ENCODE data around the gene TRIM49D2. TPM values are rescaled to one million over a fixed set of nuclear protein-coding genes. Genes with fewer than 3 reads are reported as not detected.

The TRIM49D2 gene, protein sequence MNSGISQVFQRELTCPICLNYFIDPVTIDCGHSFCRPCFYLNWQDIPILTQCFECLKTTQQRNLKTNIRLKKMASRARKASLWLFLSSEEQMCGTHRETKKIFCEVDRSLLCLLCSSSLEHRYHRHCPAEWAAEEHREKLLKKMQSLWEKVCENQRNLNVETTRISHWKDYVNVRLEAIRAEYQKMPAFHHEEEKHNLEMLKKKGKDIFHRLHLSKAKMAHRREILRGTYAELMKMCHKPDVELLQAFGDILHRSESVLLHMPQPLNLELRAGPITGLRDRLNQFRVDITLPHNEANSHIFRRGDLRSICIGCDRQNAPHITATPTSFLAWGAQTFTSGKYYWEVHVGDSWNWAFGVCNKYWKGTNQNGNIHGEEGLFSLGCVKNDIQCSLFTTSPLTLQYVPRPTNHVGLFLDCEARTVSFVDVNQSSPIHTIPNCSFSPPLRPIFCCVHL
- total RNA-seq = 0.14 TPM in 1 of 2 replicates, not detected in the other

DNA sequence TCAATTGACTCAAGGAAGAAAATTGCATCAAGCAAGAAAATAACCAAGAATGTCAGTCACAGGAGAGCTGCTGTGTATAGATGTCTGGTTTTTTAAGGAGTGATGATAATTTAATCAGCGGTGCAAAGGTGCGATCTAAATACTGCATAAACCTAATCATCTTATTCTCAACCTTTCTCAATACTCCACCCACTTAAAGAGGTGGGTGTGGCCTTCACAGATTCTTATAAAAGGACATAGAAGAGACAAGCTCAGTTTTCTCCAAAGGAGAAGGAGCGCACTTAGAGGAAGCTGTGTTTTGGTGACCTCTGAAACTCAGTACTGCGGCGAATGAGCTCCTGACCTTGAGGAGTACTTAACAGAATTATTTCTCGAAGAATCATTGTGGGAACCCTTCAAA is at the start of gene TRIM49D2:
Gene TRIM49D2, plus strand, starts transcription at position 301 of the 400 bp plus-strand sequence. CDS start 2,698 bp downstream, outside the sequence.

DNA sequence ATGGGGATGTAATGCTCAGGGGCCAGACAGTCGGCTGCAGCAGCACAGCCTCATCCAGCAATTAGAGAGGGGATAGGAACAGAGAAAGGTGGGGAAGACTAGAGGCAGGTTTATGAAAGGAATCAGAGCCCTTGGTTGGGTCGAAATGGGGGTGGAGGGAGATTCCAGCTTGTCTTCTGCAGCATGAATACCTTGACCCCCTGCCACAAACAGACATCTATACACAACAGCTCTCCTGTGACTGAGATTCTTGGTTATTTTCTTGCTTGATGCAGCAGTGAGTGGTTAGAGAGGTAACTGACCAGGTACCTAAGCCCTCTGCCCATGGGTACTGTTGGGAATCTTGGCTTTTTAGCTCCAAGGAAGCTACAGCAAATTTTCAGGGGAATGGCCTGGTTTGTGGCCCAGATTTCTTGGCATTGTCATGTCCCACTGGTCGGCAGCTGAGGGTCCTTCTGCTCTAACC is 1.6 kb upstream of the TRIM49D2 start, which contains the start of gene TRIM49D1:
Gene TRIM49D1, minus strand, starts transcription at position 51 of the 466 bp plus-strand sequence. CDS start 4,535 bp downstream, outside the sequence.

DNA sequence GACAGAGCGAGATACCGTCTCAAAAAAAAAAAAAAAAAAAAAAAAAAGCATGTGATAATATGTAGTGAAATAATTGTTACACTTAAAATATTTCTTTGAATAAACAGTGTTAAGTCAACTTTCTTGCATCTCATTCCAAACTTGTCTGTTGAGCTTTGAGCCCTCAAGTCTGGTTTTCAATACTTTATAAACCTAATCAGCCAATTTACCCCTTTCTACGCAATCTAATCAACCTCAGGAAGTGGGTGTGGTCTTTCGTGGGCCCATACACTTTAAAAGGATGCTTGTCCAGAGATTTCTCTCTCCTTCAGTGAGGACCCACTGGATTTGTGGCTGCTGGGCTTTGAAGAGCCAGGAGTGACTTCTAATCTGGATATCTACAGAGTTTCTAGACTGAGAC is 41.9 kb downstream of the TRIM49D2 start, which contains the start of gene TRIM64:
Gene TRIM64, plus strand, starts transcription at position 301 of the 400 bp plus-strand sequence. CDS start 2,467 bp downstream, outside the sequence.

Small RNAs within 50 kb of the gene (small RNA-seq; reads per million reads assigned to genes)
- not detected for gene AP004607.1

Other genes starting within 250 kb of the TRIM49D2 start
- not detected in 2 replicates for gene TRIM77, start 213.8 kb upstream of the TRIM49D2 start, total RNA-seq
- not detected in 2 replicates for gene TRIM49, start 115.5 kb upstream of the TRIM49D2 start, total RNA-seq
- gene TRIM64B, start 45.6 kb upstream of the TRIM49D2 start, total RNA-seq = not detected in 2 replicates
- not detected in 2 replicates for gene TRIM49D1, start 1.8 kb upstream of the TRIM49D2 start, total RNA-seq
- gene TRIM64, start 42.0 kb downstream of the TRIM49D2 start, total RNA-seq = not detected in 2 replicates
- not detected in 2 replicates for gene TRIM49C, start 107.0 kb downstream of the TRIM49D2 start, total RNA-seq
- not detected in 2 replicates for gene UBTFL1, start 161.9 kb downstream of the TRIM49D2 start, total RNA-seq
- gene NAALAD2, start 210.6 kb downstream of the TRIM49D2 start, total RNA-seq = 0.66 and 0.79 TPM in 2 replicates

Measured in thoracic aorta endothelial cell (primary cell).